Measurements from ENCODE around the gene OTOP2. TPM values are rescaled to one million over a fixed set of nuclear protein-coding genes. Genes with fewer than 3 reads are reported as not detected.
A peak's percentile ranks its signal among the peaks of the same experiment; 100 is the strongest.

The OTOP2 gene
- total RNA-seq, 1 donor from 2014 or later = not detected

DNA sequence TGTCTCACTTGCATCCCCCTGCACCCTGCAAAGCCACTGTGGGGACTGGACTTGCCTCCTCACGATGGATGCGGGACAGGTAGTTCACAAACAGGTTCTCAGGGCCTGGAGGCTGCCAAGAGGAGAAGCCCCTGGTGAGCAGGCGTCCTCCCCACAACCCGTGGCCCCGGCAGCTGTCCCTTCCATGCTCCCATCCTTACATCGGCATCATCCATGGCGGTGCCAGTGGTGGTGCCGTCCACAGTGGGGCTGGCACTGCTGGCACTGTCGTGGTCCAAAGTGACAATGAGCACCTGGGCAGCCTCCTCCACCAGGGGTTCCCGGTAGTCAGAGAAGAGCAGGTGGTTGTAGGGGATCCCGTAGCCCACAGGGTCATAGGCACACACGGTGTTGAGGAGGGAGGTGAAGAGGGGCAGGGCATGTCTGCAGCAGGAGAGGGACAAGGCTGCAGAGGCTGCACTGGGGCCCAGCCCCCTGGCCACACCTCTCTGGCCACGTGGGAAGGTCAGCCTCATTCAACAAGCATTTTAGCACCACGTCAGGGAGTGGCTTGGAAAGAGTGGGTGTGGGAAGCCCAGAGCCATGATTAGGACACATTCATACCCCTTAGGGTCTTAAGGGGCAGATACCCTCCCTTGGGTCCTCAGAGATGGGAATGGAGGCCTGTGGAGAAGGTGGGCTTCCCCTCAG, 35.9 kb downstream of the OTOP2 start:
- Mint-ChIP-seq H3K36me3 (ENCODE audit: low read depth) (no peaks in the 10 kb centered on the region), H3K4me3 (no peak overlapping the region), H3K27ac (ENCODE audit: unreplicated experiment) (no peak overlapping the region), H3K9me3 (no peaks in the 10 kb centered on the region), H3K4me1 (peaks cover 3% of the 10 kb centered on the region), H3K27me3 (ENCODE audit: low read depth) (peaks cover 18% of the 10 kb centered on the region)
- DNase-seq (ENCODE audit: low read depth, low spot score) = no peak
- TF ChIP-seq, protein P1, sequence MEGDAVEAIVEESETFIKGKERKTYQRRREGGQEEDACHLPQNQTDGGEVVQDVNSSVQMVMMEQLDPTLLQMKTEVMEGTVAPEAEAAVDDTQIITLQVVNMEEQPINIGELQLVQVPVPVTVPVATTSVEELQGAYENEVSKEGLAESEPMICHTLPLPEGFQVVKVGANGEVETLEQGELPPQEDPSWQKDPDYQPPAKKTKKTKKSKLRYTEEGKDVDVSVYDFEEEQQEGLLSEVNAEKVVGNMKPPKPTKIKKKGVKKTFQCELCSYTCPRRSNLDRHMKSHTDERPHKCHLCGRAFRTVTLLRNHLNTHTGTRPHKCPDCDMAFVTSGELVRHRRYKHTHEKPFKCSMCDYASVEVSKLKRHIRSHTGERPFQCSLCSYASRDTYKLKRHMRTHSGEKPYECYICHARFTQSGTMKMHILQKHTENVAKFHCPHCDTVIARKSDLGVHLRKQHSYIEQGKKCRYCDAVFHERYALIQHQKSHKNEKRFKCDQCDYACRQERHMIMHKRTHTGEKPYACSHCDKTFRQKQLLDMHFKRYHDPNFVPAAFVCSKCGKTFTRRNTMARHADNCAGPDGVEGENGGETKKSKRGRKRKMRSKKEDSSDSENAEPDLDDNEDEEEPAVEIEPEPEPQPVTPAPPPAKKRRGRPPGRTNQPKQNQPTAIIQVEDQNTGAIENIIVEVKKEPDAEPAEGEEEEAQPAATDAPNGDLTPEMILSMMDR (conservative IDR thresholded peaks at IDR 0.05) = no peak

DNA sequence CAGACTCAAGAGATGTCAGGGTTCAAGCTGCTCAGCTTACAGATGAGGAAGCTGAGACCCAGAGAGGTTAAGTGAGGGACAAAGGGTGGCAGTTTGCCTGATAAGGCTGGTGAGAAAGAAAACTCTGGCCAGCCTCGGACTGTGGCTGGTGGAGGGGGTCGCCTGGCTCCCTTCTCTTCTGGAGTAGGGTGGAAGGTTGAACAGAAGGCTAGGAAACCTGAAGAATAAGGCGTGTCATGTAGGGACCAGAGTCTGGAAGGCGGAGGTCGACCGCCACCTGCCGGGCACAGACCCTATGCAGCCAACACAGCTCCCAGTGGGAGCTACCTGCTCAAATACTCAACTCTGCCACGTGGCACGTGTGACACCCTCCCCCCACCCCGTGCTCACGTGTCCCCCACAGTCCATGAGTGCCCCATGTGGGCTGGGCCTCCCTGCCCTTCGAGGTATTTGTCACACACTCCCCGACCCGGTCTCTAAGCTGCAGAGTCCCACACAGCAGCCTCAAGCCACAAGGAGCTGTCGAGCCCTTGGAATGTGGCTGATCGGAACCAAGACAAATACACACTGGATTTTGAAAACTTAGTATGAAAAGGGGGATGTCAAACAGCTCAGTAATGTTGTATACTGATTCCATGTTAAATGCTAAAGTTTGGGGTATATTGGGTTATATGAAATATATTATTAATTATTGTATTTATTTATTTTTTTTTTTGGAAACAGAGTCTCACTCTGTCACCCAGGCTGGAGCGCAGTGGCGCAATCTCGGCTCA, 36.7 kb downstream of the OTOP2 start:
- Mint-ChIP-seq H3K9me3 (no peaks in the 10 kb centered on the region), H3K4me1 (peaks cover 3% of the 10 kb centered on the region), H3K27me3 (ENCODE audit: low read depth) (peaks cover 18% of the 10 kb centered on the region), H3K4me3 (no peak overlapping the region), H3K36me3 (ENCODE audit: low read depth) (no peaks in the 10 kb centered on the region), H3K27ac (ENCODE audit: unreplicated experiment) (no peak overlapping the region)
- TF ChIP-seq, protein P1 (conservative IDR thresholded peaks at IDR 0.05) = peak; percentile 61
- DNase-seq (ENCODE audit: low read depth, low spot score) = peak; percentile 53

DNA sequence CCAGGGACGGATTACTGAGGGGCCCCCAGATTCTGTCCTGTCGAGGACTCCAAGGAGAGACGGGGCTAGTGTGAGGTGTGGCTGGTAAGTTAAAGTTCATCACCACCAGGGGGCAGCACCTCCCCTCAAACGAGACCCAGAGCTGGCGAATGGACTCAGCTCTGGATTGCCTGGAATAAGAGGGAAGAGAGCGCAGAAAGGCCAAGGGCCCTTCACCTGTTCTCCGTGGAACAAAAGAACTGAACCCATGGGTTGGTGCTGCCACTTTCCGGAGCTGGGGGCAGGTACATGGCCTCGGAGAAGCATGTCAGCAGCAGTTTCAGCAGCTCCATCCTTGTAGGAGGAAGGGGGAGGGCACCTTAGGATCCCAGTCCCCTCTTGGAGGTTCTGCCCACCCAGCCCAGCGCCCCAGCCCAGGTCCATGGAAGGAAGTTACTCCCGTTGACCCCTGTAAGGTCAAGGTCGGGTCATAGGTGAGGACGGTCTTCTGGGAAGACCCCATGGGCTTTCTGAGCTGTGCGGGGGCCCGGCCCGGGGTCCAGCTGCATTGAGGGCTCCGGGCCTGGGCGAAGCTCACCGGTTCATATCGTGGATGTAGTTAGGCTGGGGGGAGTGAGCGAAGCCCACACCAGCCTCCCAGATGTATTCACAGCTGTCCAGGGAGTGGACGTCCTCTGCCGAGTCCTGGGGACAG, 37.7 kb downstream of the OTOP2 start:
- H3K9me3 Mint-ChIP-seq = no peaks in the 10 kb centered on the region
- no peaks in the 10 kb centered on the region for H3K36me3 Mint-ChIP-seq (ENCODE audit: low read depth)
- TF ChIP-seq, protein P1 (conservative IDR thresholded peaks at IDR 0.05) = peak; percentile 87
- peaks cover 15% of the 10 kb centered on the region for H3K27me3 Mint-ChIP-seq (ENCODE audit: low read depth)
- peaks cover 3% of the 10 kb centered on the region for H3K4me1 Mint-ChIP-seq
- no peak overlapping the region for H3K27ac Mint-ChIP-seq (ENCODE audit: unreplicated experiment)
- DNase-seq (ENCODE audit: low read depth, low spot score) = peak; percentile 95
- H3K4me3 Mint-ChIP-seq = no peak overlapping the region

DNA sequence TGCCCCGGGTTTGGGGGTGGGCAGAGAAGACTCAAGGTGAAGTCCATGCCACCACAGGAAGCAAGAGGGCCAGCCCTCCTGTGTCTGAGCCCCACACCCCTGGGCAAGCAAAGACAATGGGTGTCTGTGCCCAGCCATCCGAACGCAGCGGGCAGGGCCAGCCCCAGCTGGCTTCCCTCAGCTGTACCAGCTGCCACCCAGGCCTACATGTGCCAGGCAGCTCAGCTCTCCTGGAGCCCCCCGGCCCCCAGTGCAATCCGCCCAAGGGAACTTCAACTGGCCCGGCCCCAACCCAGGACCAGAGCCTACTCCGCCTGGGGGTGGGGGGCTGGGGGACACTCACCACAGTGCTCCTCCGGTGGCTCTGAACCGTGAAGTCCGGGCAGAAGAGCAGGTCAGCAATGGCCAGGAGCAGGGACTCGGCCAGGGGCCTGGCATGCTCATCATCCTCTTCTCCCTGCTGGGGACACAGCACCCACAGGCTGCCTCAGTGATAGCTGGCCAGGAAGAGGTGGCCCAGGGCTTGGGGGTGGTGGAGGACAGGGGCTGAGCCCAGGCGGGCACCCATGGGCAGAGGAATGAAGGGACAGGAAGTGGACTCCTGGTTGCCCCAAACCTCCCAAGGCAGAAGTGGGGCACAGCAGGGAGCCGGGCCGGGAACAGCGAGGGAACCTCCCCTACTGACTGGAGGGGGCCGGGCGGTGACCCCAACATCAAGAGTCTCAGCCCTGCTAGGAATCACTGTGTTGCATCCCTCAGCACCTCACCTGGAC, 38.7 kb downstream of the OTOP2 start:
- peaks cover 15% of the 10 kb centered on the region for H3K27me3 Mint-ChIP-seq (ENCODE audit: low read depth)
- no peak overlapping the region for H3K4me3 Mint-ChIP-seq
- no peaks in the 10 kb centered on the region for H3K9me3 Mint-ChIP-seq
- peaks cover 3% of the 10 kb centered on the region for H3K4me1 Mint-ChIP-seq
- no peak overlapping the region for H3K27ac Mint-ChIP-seq (ENCODE audit: unreplicated experiment)
- TF ChIP-seq, protein P1 (conservative IDR thresholded peaks at IDR 0.05) = no peak
- no peaks in the 10 kb centered on the region for H3K36me3 Mint-ChIP-seq (ENCODE audit: low read depth)
- no peak for DNase-seq (ENCODE audit: low read depth, low spot score)

DNA sequence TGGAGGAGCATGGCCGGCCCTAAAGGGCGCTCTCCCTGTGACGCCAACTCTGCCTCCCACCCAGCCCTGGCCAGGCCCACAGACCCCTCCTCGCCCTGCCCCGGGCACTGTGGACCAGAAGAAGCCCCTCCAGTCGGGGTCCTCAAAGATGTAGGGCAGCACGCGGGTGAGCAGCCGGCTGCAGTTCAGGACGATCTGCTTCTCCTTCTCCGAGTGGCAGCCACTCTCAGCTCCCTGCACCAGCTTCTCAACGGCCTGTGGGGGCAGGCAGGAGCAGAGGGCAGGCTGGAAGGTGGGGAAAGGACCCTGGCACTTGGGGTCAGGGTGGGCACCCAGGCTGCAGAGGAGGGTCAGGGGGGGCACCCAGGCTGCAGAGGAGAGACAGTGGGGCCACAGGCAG, 39.6 kb downstream of the OTOP2 start:
- Mint-ChIP-seq H3K4me3 (no peak overlapping the region), H3K9me3 (no peaks in the 10 kb centered on the region), H3K36me3 (ENCODE audit: low read depth) (no peaks in the 10 kb centered on the region), H3K27me3 (ENCODE audit: low read depth) (peaks cover 10% of the 10 kb centered on the region), H3K27ac (ENCODE audit: unreplicated experiment) (peak overlapping the region; percentile 67), H3K4me1 (peaks cover 3% of the 10 kb centered on the region)
- DNase-seq (ENCODE audit: low read depth, low spot score) = no peak
- TF ChIP-seq, protein P1 (conservative IDR thresholded peaks at IDR 0.05) = no peak

Measured in neural crest cell (in vitro differentiated cells).